HG03460 (cell line): Measurements from ENCODE around the gene MPL.

Experiments
- ATAC-seq: cut with Tn5 transposase; IDR thresholded peaks from one replicate; pipeline ENCODE4 v1.9.1; 2021; ENCODE audit not compliant: unreplicated experiment

The MPL gene

GRCh38 chr1:43337588-43337987, at the start of gene MPL:
Gene MPL (plus strand): TSS chr1:43337818. CDS start chr1:43337849, 31 bp downstream.
- ATAC-seq, result no peak

DNA sequence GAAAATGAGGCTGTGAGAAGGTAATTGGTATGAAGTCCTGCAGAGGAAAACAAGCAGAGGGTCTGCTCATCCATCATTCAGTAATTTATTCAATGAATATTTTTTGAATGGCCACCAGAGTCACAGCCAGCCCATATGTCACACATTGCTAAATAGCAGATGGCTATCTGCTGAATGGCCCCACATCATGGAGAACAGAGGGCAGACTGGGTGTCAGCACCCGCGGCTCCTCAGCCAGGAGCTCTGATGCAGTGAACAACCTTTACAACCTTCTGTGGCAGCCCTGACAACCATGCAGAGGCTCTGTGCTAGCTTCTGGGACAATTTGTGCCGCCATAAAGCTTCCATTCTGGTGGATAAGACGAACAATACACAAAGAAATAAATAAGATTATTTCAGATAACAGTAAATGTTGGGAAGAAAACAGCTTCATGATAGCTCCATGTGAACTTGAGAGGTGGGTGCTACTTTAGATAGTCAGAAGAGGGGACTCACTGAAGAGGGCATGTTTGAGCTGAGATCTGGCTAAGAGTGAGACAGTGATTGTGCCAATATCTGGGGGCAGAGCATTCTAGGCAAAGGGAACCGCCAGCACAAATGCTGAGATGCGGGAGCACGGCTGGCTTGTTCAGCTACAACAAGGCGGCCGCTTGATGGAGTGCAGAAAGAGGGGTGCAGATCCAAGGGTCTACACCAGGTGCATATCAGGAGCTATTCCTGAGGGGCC, 49.4 kb upstream of the MPL start:
- no peak for ATAC-seq

- ATAC-seq, result no peak
Measured at GRCh38 chr1:43288785-43289706, 48.6 kb upstream of the MPL start.

- no peak for ATAC-seq
Measured at GRCh38 chr1:43292216-43292615, 45.4 kb upstream of the MPL start.

DNA sequence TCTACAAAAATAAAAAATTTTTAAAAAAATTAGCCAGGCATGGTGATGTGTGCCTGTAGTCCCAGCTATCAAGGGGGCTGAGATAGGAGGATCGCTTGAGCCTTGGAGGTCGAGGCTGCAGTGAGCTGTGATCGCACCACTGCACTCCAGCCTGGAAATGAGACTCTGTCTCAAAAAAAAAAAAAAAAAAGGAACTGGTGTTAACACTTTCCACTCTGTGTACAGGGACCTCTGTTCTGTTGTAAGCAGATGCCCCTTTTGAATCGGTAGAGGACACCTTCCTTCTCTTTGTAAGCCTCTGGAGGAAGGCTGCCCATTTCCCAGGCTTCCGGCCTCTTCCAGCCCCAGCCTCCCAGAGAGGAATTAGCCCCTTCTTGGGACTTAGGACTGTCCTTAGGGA, 44.9 kb upstream of the MPL start:
- no peak for ATAC-seq

GRCh38 chr1:43293176-43293575, 44.4 kb upstream of the MPL start:
- ATAC-seq, result no peak

GRCh38 chr1:43293896-43294760, 43.5 kb upstream of the MPL start:
- no peak for ATAC-seq

- ATAC-seq, result no peak
Measured at GRCh38 chr1:43294761-43295160, 42.9 kb upstream of the MPL start.

DNA sequence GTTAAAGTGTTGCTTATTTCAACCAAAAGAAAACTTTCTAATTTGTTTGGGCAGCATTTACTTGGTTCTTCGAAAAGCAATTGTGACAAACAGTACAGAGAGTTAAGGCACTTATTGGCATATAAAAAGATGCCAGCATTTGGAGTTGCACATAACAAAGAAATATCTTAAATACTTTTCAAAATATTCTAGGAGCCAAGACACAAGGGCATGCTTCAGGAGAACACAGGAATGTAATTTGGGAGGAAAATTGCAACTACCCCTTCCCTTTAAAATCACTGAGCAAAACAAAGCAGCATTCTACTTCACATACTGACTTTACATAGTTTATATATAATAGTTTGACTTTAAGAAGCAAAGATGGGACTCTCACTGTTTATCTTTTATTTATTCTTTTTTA, 41.4 kb upstream of the MPL start:
- ATAC-seq, result no peak

- ATAC-seq, result no peak
Measured at GRCh38 chr1:43298055-43298454, 39.6 kb upstream of the MPL start.

- no peak for ATAC-seq
Measured at GRCh38 chr1:43299101-43299500, 38.5 kb upstream of the MPL start.

DNA sequence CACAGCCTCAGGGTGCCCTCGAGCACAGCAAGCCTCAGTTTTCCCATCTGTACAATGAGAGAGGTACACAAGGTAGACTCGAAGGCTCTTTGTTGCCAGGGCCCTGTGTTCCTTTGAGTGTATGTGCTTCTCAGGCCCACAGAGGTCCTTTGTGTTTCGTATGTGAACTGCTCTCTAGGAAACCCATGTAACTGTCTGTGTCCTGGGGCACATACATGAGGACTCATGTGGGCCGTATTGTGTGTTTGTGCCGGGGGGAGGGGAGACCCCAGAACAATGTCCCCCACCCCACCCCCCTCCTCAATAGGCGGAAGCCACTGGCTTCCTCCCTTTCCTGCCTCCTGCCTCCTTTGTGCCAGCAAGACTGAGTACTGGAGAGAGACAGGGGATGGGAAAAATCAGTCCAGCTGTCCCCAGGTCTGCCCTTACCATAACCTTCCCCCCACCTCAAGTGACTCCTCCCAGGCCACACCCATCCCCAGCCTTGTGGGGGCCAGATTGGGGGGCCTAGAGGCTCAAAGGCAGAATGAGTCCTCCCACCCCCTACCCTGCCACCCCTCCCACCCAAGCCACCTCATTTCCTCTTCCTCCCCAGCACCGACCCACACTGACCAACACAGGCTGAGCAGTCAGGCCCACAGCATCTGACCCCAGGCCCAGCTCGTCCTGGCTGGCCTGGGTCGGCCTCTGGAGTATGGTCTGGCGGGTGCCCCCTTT, 37.1 kb upstream of the MPL start, which contains the start of gene TIE1:
Gene TIE1, plus strand, starts transcription at position 605 of the 717 bp plus-strand sequence. Its CDS starts 90 bp downstream, at position 695.
- ATAC-seq, result no peak

- no peak for ATAC-seq
Measured at GRCh38 chr1:43302201-43302600, 35.4 kb upstream of the MPL start.

DNA sequence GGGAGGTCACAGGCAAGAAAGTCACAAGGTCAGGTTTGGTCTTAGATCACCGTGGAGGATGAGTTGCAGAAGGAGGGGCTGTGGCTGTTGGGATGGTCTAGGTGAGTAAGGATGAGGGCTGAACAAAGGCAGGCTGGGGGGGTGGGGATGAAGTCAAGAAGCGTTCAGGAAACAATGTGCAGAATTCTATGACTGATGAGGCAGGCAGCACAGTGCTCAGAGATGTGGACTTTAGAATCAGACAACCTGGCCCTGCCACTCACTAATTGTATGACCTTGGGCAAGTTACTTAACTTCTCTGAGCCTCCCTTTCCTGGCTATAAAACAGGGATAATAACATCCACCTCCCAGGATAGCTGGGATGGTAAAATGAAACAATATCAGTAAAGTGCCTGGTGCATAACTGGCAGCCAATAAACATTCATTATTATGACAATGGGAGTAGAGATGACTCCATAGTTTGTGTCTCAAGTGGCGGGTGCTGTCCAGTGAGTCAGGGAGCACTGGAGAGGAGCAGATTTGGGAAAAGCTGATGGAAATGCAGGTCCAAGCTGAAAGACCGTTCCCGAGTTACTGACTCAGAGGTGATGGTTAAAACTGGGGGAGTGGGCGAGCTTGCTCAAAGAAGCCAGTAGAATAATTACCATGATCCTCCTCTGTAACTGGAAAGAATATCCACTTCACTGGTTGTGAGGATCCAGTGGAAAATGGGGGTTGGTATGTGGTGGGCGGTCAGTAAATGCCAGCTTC, 34.7 kb upstream of the MPL start:
- ATAC-seq, result no peak

GRCh38 chr1:43303471-43304313, 33.9 kb upstream of the MPL start:
- no peak for ATAC-seq

- no peak for ATAC-seq
Measured at GRCh38 chr1:43304314-43304681, 33.3 kb upstream of the MPL start.

DNA sequence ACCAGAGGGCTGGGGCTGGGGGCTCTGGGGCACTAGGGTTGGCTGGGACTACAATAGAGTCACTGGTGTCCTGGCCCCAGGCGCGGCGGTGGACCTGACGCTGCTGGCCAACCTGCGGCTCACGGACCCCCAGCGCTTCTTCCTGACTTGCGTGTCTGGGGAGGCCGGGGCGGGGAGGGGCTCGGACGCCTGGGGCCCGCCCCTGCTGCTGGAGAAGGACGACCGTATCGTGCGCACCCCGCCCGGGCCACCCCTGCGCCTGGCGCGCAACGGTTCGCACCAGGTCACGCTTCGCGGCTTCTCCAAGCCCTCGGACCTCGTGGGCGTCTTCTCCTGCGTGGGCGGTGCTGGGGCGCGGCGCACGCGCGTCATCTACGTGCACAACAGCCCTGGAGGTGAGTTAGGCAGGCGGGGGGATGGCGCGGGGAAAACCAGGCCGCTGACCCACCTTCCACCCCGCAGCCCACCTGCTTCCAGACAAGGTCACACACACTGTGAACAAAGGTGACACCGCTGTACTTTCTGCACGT, 32.8 kb upstream of the MPL start:
- no peak for ATAC-seq

DNA sequence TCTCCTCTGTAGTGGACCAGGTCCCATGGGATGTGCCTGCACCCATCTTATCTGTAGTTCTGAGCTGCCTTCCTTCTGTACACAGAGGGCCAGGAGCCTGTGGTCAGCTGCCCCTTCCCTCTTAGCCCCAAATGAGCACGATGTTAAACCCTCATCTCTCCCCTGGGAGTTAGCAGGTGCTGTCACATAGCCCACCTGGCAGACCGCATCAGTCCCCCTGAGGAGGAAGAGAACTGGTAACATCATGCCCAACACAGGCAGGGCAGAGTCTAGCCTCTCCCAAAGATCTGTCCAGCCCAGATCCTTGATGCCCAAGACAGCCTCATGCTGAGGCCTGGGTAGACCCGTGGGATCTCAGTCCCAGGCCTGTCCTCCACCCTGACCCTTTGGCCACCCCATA, 32.2 kb upstream of the MPL start:
- no peak for ATAC-seq
